DMS 273 (cell line): ENCODE data around the gene CEP20.

Experiments used
- DNase-seq: peaks from one replicate; lab custom pipeline; 2025; ENCODE audit not compliant: unreplicated experiment; lab: John Stamatoyannopoulos, UW

Gene CEP20

GRCh38 chr16:15898654-15899053 is 10.3 kb upstream of the CEP20 start:
- no peak for DNase-seq

- no peak for DNase-seq
Measured at GRCh38 chr16:15897834-15898254, 9.4 kb upstream of the CEP20 start.

- no peak for DNase-seq
Measured at GRCh38 chr16:15897121-15897780, 8.8 kb upstream of the CEP20 start.

GRCh38 chr16:15894571-15895374 is 6.4 kb upstream of the CEP20 start:
- no peak for DNase-seq

GRCh38 chr16:15891508-15891907 is 3.1 kb upstream of the CEP20 start:
- DNase-seq = no peak

GRCh38 chr16:15887283-15887682 is 1.1 kb downstream of the CEP20 start:
- DNase-seq = no peak

GRCh38 chr16:15886078-15886477 is 2.3 kb downstream of the CEP20 start:
- no peak for DNase-seq

GRCh38 chr16:15885560-15886001 is 2.8 kb downstream of the CEP20 start:
- DNase-seq = no peak

GRCh38 chr16:15882563-15882962 is 5.8 kb downstream of the CEP20 start:
- no peak for DNase-seq

GRCh38 chr16:15881794-15882379 is 6.5 kb downstream of the CEP20 start:
- DNase-seq = no peak

- DNase-seq = no peak
Measured at GRCh38 chr16:15880434-15881308, 7.7 kb downstream of the CEP20 start.

GRCh38 chr16:15879255-15879811 is 9.1 kb downstream of the CEP20 start:
- no peak for DNase-seq

- no peak for DNase-seq
Measured at GRCh38 chr16:15876503-15876902, 11.9 kb downstream of the CEP20 start.

GRCh38 chr16:15874745-15875314 is 13.6 kb downstream of the CEP20 start:
- peak; percentile 77 for DNase-seq

- no peak for DNase-seq
Measured at GRCh38 chr16:15873737-15874136, 14.7 kb downstream of the CEP20 start.

- no peak for DNase-seq
Measured at GRCh38 chr16:15873301-15873700, 15.1 kb downstream of the CEP20 start.

GRCh38 chr16:15870011-15870410 is 18.4 kb downstream of the CEP20 start:
- no peak for DNase-seq

- DNase-seq = no peak
Measured at GRCh38 chr16:15866451-15866850, 22.0 kb downstream of the CEP20 start.

GRCh38 chr16:15865742-15866141 is 22.7 kb downstream of the CEP20 start:
- DNase-seq = no peak

- no peak for DNase-seq
Measured at GRCh38 chr16:15864939-15865338, 23.5 kb downstream of the CEP20 start.
